ENCODE data around the gene LRRC4.

Gene LRRC4

GRCh38 chr7:128030654-128031611, at the start of gene LRRC4:
Gene LRRC4 (minus strand): TSS chr7:128031437. CDS start chr7:128030640, 797 bp downstream.
- peak; percentile 24 for DNase-seq

DNA sequence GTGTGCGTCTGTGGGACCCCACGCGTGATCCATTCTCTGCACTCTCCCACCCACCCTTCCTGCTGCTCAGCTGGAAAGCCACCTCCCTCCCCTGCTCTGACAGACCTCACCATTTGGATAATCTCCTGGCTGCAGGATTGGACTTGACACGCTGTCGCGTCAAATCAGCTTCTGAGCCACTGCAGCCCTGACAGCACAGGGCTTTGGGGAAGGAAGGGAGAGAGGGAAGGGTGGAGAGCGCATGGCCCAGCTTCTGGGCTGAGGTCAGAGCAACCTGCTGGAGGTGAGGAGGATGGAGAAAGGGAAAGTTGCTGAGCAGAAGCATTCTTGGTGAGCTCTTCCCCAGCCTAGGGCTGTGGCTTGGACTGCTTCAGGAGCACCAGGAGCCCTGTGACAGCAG, 48.9 kb upstream of the LRRC4 start:
- no peak for DNase-seq

DNA sequence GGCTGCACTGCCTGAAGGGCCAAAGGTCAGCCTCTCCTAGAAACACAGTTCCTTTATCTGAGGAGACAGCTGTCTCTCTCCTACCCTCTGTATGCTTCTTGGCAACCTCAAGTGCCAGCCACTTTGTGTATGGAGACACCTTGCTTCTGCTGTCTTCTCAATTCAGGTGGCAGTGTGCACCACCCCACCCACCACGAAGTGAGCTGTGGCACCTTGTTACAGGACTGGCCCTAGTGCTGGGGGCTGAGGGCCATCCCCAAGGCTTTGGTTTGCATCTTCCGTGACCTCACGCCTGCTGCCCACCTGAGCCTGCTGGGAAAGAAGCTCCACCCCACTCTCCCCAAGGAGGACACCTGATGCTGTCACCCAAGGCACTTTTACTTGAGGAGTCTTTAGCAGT, 47.1 kb upstream of the LRRC4 start:
- no peak for DNase-seq

DNA sequence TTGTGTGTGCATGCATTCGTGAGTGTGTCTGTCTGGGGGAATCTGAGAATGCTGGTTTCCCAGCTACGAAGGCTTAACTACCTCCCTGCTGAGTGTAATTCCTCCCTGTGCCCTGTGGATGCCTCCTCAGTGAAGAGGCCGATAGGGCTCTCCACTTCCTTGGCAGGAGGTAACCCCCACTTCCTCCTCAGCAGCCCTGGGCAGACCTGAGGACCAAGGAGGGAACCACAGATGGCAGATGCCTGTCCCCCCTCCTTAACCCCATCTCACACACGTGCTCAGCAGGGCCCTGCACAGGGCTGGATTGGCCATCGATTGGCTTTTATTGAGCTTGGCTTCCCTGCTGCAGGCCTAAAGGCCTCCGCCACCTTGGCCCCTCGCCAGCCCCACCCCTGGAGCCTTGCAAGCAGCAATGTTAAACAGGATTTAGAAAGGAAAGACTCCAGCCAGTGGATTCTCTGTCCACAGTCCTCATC, 45.6 kb upstream of the LRRC4 start:
- DNase-seq = no peak

DNA sequence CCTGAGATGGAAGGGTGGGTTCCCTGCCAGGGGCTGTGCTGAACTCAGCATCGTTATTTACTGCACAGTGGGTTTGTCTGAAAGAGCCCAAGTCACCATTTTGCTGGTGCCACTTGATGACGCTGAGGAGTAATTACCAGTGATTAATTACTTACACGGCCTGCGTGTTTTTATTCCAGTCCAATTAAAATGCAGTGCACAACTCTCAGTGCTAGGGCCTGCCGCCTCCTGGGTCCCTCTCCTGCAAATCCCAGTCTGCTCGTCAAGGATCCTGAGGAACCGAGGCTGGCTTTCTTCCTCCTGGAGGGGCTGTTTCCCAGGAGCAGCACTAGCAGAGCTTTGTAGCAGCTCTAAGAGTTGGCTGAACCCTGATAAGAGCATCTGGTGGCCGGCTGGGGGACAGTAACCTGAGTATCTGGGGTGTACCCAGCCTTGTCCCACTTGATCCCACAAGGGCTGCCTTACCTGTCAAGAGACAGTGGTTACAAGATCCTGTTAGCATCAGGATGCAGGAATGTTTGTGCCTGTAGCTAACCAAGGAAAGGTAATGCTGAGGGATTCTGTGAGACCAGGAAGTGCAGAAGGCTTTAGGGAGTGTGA, 45.1 kb upstream of the LRRC4 start:
- no peak for DNase-seq

GRCh38 chr7:128075242-128076095, 44.2 kb upstream of the LRRC4 start:
- DNase-seq = no peak

DNA sequence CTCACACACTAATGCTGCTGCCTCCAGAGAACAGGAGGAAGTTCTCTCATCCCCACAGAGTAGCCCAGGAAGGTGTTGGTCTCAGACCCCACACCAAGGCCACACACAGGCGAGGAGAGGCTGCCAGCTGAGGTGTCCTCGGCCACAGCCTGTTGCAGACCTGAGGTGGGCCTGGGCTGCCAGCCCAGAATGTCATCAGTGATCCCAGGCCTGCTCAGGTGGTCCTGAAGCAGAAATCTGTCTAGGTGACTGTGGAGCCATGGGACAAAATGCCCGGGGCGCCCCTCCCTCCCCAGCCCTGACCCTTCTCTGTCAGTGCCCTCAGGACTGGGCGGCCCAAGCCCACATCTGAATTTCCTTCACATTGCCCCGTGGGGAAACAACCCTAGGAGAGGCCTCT, 43.5 kb upstream of the LRRC4 start:
- DNase-seq = no peak

- no peak for DNase-seq
Observed at GRCh38 chr7:128074336-128074735, 43.1 kb upstream of the LRRC4 start.

GRCh38 chr7:128073671-128074310, 42.6 kb upstream of the LRRC4 start:
- no peak for DNase-seq

- no peak for DNase-seq
Observed at GRCh38 chr7:128071801-128072200, 40.6 kb upstream of the LRRC4 start.

DNA sequence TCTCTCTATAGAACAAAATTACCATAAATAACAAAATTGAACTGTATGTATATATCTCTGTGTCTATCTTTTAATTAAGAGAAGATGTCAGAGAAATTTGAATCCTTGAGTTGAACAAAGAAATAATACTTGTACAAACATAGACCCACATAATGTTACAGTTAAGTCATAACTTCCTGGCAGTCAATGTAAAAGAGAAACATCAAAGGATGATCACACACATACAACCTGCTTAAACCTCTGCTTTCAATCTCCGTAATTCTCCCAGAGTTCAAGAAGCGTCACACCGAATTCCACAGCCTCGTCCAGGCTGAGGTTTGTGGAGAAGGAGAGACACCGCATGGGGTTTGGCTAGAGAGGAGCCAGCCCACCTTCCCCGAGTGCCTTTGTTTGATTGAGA, 40.1 kb upstream of the LRRC4 start:
- DNase-seq = no peak

GRCh38 chr7:128069373-128070364, 38.4 kb upstream of the LRRC4 start:
- no peak for DNase-seq

DNA sequence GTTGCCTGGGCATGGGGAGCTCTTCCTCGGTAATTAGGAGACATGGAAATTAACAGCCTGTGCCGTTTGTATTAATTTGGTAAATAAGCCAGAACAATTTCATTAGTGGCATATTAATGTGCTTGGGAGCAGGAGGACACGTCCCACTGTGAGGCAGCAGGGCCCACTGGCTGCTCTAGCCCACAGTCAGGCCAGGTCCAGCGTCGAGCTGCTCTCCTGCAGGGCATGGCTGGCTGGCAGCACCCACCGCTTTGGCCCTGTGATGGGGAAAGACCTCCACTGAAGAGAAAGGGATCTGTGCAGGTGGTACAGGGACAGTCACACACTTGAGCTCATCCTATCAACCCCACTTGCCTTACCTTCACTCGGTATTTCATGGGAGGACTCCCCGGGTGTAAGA, 37.5 kb upstream of the LRRC4 start:
- DNase-seq = no peak

GRCh38 chr7:128067983-128068382, 36.7 kb upstream of the LRRC4 start:
- no peak for DNase-seq

- no peak for DNase-seq
Observed at GRCh38 chr7:128066858-128067257, 35.6 kb upstream of the LRRC4 start.

DNA sequence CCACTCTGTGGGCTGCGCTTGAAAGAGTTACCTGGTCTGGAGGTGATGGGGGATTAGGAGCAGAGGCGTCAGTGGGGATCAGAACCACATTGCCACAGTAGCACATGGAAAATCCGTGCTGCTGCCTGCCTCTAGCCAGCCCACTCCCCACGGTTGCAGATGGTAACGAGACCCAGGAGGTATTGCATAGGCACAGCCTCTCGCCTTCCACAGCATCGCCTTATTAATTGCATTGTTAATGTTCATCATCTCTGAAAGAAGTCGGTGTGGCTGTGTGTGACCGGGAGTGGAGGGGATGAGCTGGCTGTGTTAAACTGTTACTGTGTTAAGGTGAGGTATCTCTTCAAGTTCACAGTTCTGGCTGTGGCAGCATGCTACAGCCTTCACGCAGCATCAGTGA, 35.2 kb upstream of the LRRC4 start:
- no peak for DNase-seq

- no peak for DNase-seq
Observed at GRCh38 chr7:128065872-128066271, 34.6 kb upstream of the LRRC4 start.

- DNase-seq = no peak
Observed at GRCh38 chr7:128063088-128063487, 31.9 kb upstream of the LRRC4 start.

DNA sequence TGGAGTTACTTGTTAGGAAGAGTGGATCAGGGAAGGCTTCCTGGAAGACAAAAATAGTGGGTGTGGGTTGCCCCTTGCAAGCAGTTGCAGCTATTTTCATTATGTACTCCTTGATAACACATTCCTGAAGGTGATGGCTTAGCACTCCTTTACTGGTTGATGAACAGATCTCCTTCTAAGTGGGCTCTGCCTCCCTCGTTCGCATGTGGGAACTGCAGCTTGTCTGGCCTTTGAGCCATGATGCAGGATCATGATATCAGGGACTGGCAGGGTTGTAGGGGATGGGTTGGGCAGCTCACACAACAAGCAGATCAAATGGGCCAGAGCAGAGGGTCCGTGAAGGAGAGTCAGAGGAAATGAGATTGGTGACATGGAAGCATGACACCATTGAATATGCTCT, 28.8 kb upstream of the LRRC4 start:
- no peak for DNase-seq

- no peak for DNase-seq
Observed at GRCh38 chr7:128059143-128059988, 28.1 kb upstream of the LRRC4 start.

Data from CD4-positive, alpha-beta T cell treated with Interleukin-15 for 1 hour (primary cell).